ELR (cell line): ENCODE data around the gene SGMS2.
"Not testable (repeated sequence)": the region's sequence is repeated elsewhere in the genome, so short reads cannot be mapped to it uniquely, and the experiment has no call there.

Source experiments
- DNase-seq: peaks from one replicate; pipeline ENCODE4 v3.0.0-alpha.2; 2015; ENCODE audit warnings: low read depth

SGMS2 gene

DNA sequence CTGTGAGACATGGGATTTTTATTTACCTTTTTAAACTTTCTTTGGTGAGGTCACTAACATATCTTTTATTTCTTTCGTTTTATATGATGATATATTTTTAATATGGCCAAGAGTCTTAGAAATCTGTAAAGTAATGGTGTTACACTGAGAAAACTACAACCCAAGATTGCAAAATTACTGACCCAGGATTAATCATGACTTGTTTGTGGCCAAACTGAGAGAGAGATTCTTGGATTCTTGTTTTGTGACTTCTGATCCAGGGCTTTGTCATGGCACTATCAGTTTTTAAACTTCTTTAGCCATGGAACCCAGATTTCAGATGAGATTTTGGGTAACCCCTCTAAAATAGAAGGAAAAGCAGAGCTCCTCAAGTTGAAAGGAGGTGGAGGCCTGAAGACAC lies 42.0 kb downstream of the SGMS2 start:
- DNase-seq, result no peak

DNA sequence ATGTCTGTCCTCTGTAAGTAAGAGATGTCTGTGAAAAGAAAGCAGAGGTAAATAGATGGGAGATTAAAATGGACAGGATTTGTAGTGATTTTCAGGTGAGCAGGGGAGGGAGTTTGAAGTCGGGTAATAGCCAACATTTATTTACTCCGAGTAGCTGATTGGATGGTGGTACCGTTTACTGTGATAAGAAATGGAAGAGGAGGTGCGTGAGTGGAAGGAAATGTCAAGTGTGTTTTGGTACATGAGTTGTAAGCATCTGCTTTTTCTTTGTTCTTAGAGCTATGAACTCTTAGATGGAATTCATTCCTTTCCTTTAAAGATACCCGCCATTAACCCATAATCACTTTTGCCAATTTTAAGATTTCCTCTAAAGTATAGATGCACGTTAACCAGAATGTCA lies 45.5 kb downstream of the SGMS2 start:
- no peak for DNase-seq

DNA sequence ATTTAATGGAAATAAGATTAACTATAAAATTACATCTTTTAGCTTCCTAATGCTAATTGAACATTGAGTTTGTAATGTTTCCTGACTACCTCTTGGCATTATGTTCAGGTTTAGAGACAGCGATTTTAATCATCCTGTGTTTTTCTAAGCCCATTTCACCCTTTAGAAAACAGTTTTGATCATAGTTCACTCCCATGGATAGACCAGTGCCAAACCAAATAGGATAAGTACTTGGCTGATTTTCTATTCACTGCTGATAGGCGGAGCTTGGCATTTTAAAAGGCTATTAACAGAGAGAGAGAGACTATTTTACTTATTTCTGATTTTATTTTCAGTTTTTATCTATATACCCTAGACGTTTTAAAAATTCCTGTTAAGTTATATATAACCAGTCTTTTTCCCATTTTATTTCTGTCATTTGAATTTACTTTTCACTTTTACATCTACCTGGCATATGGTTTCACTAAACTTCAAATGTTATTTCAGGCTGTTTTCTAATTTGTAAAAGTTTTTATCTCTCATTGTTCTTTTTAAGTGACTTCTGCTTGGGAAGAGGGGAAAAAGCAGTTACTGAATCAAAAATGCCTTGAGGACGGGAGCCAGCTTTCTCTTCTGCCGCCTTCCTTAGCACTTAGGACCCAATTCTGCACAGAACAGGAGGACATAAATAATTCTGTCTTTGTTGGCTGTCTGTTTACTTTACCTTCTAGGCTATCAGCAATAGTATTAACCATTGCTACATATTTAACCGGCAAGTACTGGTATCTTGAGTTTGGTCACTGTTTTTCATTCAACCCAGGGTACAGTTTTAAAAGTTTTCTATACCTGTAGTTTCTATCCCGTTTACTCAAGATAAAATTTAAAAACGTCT lies 46.4 kb downstream of the SGMS2 start:
- no peak for DNase-seq

DNA sequence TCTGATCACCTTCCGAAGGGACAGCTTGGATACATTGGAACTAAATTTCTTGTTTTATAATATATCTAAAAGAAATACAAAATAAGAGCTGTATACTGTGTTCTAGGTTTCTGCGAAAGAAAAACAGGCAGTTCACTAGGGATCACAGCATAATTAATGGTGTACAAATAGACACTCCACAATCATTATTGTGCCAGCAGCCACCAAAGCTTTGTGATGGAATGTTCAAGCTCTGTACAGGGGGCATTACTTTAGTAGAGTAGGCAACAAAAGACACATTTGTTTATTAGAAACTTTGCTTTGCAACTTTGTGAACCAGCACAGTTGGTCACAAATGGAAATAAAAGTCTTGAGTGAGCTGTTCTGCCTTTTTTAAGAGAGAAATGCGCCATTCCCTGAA lies 49.3 kb downstream of the SGMS2 start:
- DNase-seq, result no peak

DNA sequence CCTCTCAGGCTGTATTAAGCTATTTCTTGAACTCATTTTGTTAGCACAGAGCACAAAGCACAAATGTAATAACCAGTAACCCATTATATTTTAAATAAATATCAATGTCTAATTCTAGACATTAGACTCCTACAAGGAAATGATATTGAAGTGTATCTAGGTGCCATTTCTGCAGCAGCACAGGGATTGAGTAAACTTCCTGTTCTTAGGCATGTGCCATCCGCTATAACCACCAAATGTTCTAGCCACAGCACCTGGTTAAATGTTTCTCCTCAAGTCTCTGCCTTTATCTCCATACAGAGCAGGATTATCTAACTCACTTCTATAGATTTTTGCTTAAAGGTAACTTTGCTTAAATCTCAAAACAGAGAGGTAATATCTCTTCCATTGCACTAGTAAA lies 51.4 kb downstream of the SGMS2 start:
- DNase-seq, result no peak

DNA sequence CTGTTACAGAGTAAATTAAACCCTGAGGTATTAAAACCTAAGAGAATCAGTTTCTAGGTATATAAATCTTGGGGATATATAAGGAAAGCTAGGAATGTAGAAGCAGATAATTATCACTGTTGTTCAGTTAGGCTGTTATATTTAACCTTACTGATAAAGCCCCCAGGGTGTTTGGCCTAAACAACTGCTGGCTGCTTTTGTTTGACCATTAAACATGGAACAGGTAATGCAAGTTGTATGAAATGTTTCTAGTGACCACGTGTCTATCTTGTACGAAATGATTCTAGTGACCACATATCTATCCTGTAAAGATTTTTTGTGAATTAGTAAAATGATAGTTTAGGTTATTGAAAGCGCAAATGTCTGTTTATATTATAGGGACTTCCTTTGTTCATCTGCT lies 52.6 kb downstream of the SGMS2 start:
- DNase-seq, result no peak

DNA sequence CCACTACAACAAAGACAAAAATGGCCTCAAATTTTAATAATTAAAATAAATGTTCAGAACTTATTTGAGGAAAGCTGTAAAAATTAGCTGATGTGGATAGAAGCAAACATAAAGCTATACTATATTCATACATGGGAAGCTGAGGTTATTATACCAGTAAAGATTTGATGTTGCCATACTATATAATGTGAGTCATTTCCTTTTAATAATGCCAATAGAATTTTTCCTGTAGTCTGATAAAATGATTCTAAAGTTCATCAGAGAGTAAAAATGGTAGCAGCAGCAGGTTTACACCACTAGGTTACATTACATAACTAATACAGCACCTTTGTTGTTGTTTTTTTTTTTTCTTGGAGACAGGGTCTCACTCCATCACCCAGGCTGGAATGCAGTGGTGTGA lies 61.1 kb downstream of the SGMS2 start:
- DNase-seq, result peak; percentile 29

DNA sequence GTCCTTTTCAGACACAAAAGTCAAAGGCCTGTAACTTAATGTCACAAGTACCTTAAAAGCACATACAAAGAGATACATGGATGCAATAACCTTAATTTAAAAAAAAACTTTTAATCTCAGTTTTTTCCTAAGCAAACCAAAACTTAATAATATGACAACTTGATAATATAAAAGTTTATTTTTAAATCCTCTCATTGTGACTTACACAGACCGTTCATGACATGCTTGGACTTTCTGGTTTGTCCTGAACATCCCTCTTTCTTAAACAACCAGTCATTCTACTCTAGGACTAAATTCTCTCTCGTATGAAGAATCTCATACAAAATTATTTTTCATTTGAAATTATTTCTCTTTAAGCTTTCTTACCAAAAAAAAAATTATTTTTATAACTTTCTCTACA lies 63.5 kb downstream of the SGMS2 start:
- DNase-seq, result peak; percentile 19

DNA sequence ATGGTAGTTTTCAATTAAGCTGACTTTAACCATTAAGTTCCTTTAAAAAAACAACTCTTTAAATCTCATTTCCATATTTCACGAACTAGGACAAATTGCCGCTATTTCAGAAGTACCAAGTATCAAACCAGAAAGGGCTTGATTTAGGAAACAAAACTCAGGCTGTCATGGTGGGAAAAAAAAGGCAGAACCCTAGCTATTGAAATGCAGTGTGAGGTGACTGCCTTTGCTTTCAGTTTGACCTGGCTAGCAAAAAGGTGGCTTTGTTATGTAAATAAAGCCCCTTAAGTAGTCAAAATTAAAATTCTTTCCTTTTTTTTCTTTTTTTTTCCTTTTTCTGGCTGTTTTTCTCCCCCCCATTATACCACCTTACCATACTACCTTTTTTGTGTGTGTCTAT lies 66.0 kb downstream of the SGMS2 start:
- DNase-seq, result no peak

DNA sequence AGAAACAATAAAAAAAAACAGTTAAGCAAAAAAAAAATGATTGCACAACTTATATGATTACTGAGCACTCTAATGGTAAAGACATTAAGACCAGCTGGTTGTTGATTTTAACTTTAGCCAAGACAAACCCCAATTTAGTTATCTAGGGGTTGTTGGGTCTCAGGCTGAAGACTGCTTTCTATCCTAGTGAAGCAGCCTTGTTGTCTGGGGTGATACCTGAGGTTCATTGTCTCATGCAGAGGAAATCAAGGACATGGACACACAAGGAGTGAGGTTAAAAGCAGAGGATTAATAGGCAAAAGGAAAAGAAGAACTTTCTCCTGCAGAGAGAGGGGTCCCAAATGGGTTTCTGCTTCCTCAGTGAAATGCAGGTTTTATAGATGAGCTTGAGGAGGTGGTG lies 66.6 kb downstream of the SGMS2 start:
- no peak for DNase-seq

DNA sequence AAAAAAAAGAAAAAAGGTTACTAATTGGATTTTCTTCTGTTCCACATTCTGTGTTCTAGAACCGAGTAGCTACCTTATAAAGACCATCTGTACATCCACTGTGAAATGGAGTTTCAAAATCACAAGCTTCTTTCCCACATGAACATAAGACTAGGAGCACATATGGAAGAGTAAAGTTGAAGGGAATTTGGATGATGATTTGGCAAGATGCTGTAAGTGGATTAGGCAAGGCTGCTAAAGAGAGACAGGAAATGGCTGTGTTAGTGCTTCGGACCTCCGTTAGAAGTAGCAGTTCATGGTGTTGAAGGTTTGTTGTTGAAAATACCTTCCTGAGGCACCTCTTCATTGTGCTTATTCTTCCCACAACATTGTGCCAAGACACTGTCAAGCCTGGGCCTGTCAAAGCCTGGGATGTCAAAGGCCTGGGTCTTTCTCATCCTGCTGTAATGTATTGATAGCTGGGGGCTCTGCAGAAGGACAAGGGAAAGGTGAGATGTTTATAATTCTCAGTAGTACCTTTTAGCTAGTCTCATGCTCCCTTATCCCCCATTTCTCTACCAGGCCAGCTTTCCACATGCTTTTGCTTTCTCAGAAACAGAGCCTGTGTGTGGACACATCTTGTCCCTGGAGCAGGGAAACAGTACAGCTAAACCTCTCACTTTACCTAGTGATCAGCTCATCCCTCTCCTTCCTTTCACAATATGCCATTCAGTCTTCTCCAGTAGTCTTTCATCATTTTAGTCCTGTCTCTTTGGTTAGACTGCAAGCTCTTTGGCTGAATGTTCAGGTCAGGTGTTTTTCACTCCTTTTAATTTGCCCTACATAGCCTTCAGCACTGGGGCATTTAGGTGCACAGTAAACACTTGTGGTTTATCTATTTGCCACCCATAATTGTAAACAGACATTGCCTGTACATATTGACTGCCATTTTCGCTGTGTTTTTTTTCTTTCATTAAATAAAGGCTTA lies 68.7 kb downstream of the SGMS2 start:
- DNase-seq, result no peak

DNA sequence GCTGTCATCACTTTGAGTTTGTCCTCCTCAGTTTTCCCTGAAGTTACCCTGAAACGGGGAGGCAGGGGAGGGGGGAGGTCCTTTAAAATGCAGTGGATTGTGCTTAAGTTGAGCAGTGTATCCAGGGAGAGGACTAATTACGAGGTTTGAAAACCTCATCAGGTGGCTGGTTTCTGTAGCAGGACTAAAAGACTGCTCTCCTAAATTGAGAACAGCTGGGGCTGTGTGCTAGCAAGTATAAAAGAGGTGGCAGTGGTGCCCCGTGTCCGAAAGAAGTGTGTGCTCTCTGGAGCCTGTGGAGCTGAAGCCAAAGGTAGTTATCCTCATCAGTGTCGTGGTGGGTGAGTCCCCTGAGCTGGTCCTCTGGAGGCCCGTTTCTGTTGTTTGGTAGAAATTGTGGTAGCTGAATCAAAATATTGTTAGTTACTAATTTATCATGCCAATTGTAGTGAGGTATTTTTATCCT lies 69.4 kb downstream of the SGMS2 start:
- DNase-seq, result no peak

DNA sequence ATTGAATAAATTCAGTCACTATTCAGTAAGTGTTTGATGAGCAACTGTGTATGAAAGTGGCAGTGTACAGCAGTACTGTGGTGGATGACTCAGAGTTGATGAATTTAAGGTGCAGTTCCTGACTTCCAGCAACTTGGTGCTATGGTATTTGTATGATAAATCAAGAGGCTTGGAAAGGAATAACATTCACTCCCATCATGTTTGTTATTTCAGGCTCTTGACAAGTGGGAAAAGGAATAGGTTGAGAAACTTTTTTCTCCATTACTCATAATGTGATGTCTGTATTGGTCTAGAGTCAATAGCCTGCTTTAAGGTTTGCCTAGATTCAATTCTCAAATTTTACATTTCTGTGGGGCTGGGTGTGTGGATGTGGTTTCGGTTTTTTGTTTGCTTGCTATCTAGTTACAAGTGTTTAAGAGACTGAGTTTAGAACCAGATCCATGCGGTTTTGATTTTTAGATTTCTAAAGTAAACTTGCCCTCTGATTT lies 71.5 kb downstream of the SGMS2 start:
- DNase-seq, result peak; percentile 97

DNA sequence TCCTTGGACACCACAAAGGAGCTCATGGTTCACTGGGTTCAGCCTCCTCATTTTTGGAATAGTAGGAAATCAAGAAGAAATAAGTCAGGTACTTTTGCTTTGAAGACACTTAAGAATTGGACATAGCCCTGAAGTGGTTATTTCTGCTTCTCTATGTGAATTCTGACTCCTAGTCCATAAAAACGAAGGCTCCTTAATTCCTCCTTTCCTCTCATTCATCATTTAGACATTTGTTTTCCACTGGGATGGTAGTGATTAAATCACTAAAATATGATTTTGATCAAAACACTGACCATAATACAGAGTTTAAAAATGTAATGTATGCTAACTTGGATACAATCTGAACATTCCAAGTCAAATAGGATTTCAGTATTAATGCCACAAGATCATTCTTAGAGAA lies 71.9 kb downstream of the SGMS2 start:
- DNase-seq, result no peak

DNA sequence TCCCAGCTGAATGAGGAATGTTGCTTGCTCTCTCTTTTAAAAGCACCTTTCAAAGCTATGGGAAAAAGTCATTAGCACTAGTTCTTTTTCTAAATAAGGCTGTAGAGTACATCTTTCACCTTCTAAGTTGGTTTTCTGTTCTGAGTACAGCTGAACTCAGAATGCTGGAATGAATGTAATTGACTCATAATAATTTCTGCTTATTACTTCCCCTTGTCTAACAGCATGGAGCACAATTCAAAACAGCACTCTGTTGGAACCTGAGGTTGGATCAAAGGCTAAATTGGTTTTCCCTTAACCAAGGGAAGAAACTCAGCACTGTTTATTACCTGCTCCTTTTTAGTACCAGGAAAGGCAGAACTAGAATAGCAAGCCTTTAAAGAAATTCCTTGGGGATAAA lies 73.1 kb downstream of the SGMS2 start:
- DNase-seq, result no peak

DNA sequence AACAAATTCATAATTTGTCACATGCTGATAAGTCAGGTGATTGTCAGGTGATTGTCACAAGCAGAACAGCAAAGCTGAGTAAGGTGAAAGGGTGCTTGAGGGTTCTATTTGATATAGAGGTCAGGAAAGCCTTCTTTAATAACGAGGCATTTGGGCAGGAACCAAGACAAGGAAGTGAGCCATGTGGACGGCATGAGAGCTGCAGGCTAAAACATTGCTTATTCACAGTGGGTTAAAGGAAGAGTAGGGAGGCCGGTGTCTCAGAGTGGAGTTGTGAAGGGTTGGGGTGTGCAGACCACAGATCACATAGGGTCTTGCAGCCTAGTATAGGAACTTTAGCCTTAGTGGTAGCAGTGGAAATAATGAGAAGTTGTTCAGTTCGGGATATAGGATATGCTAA lies 75.3 kb downstream of the SGMS2 start:
- DNase-seq, result peak; percentile 11

DNA sequence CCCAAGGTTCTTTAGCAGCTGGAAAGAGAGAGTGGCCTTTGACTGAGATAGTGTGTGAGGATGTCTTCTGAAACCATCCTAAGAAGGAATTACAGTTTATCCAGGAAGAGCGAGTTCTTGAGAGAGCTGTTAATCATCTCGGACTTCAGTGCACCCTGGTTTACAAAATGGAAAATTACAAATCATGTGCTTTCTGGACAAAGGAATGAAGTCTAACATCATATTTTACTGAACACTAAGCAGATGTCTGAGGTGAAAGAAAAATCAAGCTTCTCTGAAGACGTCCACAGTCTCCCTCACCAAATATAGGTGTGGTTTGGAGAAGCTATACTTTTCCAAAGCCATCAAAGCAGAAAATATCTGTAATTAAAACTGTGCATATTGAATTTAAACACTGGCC lies 75.8 kb downstream of the SGMS2 start:
- DNase-seq, result no peak

DNA sequence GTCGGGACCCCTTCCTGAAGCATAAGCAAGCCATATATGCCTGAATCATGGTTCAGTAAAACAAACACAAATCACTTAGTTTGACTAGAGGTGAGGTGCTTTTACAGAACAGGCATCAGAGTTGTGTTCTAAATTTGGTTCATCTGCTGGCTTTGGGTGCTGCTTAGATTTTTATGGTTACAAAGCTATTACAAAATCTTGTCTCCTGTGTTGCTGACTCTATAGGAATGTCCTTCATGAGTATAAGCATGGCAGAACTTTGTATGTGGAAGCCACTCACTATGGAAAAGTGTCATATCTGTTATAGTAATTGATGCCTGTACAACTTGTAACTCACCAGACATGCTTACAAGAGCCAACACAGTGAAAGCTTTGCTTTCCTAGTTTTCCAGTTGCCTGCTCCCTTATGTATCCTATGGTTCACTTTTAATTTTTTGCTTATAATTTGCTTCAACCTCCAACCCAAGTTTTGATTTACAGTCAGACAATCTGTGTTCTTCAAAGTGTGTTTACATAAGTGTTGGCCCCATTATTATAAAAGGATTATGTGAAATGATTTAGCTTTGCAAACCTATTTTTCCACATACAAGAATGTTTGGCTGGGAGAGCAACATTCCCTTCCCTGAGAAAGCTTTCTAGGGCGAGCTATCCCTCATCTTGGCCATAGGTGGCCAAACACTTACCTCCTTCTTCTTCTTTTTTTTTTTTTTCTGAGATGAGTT lies 76.6 kb downstream of the SGMS2 start:
- no peak for DNase-seq

DNA sequence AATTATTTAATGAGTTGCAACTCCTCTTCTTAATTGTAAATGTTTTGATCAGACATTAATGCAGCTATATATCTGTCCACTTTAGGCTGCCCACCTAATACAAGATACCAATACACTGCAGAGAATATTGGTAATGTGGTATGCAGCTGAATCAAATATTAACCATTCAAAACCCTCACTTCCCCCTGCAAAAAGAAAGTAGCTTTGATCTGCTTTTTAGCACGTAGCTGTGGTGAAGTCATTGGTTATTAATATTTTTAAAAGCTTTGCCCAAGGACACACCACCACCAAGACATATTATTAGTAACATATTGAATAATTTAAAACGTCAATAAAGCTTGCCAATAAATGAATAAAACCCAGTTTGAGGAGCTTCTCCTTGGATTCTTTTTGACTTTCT lies 78.0 kb downstream of the SGMS2 start:
- no peak for DNase-seq

DNA sequence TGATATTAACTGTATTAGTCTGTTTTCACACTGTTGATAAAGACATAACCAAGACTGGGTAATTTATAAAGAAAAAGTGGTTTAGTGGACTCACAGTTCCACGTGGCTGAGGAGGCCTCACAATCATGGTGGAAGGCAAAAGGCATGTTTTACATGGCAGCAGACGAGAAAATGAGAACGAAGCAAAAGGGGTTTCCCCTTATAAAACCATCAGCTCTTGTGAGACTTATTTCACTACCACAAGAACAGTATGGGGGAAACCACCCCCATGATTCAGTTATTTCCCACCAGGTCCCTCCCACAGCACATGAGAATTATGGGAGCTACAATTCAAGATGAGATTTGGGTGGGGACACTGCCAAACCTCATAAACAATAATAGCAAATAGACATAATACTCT lies 80.3 kb downstream of the SGMS2 start:
- not testable (repeated sequence) for DNase-seq

DNA sequence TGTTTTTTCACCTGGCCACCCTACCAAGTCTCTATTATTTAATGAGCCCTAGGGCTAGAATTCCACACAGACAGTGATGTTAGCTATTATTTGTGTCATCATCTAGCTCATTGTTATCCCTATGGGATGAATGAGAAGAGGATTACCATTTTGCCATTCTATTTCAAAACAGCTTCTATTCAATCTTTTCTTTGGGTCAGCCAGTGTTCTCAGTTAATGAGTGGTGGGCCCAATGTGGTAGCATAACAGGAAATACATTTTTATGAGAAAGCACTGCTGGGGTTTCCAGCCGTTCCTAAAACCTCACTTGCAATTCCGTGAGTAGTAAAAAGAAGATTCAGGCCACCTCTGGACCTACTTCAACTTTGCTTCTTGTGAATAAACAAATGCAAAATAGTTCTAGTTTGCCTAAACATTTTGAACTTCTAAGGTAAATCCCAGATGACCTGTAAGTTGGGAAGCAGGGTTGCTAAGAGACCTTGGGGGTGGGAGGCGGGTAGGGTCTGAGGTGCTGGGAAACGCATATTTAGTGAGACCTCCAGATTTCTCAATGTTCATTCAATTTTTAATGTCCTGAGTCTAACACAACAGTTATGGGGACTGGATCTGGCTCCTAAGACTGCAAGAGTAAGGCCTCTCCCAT lies 81.8 kb downstream of the SGMS2 start:
- no peak for DNase-seq

DNA sequence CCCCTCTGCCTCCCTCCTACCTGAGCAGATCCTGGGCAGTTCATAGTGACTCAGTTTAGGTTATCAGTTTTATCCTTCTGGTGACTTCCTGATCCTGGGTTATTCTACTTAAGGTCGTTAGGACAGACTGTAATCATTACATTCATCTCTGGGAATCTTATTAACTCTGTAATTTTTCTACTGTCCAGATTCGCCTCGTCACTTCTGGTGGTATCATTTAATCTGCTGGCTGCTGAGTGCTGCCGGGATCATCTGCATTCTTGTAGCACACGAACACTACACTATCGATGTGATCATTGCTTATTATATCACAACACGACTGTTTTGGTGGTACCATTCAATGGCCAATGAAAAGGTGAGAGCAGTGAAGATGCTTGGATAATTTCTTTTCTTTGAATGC lies 83.6 kb downstream of the SGMS2 start:
- no peak for DNase-seq
